A673 (cell line): Measurements from ENCODE around the gene OTOGL.

Experiments used
- EZH2 ChIP-seq: fragments of 200-600 bp; sonication (generic); IDR thresholded peaks from 2 replicates; pipeline ENCODE4 v1.6.1; 2017; ENCODE audit warnings: borderline replicate concordance, low read depth, mild to moderate bottlenecking, mixed read lengths, antibody characterized with exemption, low read length; ENCODE audit not compliant: poor library complexity, severe bottlenecking
- TF ChIP-seq, protein P1 (sequence below): fragments of 300-800, 200-600 bp; sonication (generic); conservative IDR thresholded peaks from 2 replicates; pipeline ENCODE4 v1.5.1; 2017; ENCODE audit warnings: low read depth, mild to moderate bottlenecking, antibody characterized with exemption, low read length, moderate library complexity, mixed read lengths

GRCh38 chr12:80413462-80413861 is 314.1 kb downstream of the OTOGL start:
- TF ChIP-seq, protein P1, sequence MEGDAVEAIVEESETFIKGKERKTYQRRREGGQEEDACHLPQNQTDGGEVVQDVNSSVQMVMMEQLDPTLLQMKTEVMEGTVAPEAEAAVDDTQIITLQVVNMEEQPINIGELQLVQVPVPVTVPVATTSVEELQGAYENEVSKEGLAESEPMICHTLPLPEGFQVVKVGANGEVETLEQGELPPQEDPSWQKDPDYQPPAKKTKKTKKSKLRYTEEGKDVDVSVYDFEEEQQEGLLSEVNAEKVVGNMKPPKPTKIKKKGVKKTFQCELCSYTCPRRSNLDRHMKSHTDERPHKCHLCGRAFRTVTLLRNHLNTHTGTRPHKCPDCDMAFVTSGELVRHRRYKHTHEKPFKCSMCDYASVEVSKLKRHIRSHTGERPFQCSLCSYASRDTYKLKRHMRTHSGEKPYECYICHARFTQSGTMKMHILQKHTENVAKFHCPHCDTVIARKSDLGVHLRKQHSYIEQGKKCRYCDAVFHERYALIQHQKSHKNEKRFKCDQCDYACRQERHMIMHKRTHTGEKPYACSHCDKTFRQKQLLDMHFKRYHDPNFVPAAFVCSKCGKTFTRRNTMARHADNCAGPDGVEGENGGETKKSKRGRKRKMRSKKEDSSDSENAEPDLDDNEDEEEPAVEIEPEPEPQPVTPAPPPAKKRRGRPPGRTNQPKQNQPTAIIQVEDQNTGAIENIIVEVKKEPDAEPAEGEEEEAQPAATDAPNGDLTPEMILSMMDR: no peak
- TF ChIP-seq EZH2: no peak
